HG03520 (cell line): ENCODE results near the gene MIB1.

Experiments
- ATAC-seq: cut with Tn5 transposase; IDR thresholded peaks from one replicate; pipeline ENCODE4 v1.9.1; 2021; ENCODE audit warnings: mild to moderate bottlenecking, moderate library complexity; ENCODE audit not compliant: unreplicated experiment

Gene MIB1

GRCh38 chr18:21868770-21869169, 128.2 kb downstream of the MIB1 start:
- ATAC-seq, result no peak

GRCh38 chr18:21889570-21889969, 149.0 kb downstream of the MIB1 start:
- no peak for ATAC-seq

GRCh38 chr18:21894619-21895367, 154.2 kb downstream of the MIB1 start:
- ATAC-seq, result no peak

- no peak for ATAC-seq
These were observed 156.2 kb downstream of the MIB1 start for GRCh38 chr18:21896732-21897336.

- ATAC-seq, result no peak
These were observed 157.2 kb downstream of the MIB1 start for GRCh38 chr18:21897811-21898210.

- ATAC-seq, result no peak
These were observed 160.2 kb downstream of the MIB1 start for GRCh38 chr18:21900605-21901352.

GRCh38 chr18:21901423-21901945, 160.9 kb downstream of the MIB1 start:
- ATAC-seq, result no peak

GRCh38 chr18:21903709-21904108, 163.1 kb downstream of the MIB1 start:
- no peak for ATAC-seq

- no peak for ATAC-seq
These were observed 164.3 kb downstream of the MIB1 start for GRCh38 chr18:21904856-21905255.

GRCh38 chr18:21907451-21907850, 166.9 kb downstream of the MIB1 start:
- no peak for ATAC-seq

GRCh38 chr18:21908711-21909110, 168.1 kb downstream of the MIB1 start:
- no peak for ATAC-seq

GRCh38 chr18:21910906-21911305, 170.3 kb downstream of the MIB1 start:
- no peak for ATAC-seq

GRCh38 chr18:21911551-21911950, 171.0 kb downstream of the MIB1 start:
- ATAC-seq, result no peak

GRCh38 chr18:21912339-21913239, 172.0 kb downstream of the MIB1 start:
- ATAC-seq, result no peak

GRCh38 chr18:21914739-21915319, 174.2 kb downstream of the MIB1 start:
- ATAC-seq, result no peak

GRCh38 chr18:21915546-21915945, 175.0 kb downstream of the MIB1 start:
- no peak for ATAC-seq

GRCh38 chr18:21916594-21916993, 176.0 kb downstream of the MIB1 start:
- no peak for ATAC-seq

GRCh38 chr18:21918693-21919092, 178.1 kb downstream of the MIB1 start:
- ATAC-seq, result no peak
